Nephron (organoid): ENCODE results near the gene VIPR1.

Source experiments
- H3K27ac Mint-ChIP-seq, 3 experiments: 2 replicates each; pipeline ENCODE4 v1.8.0; 2020; ENCODE audit warnings: mixed read lengths in 3 of 3, mild to moderate bottlenecking in 2 of 3, moderate library complexity in 1 of 3
- H3K27me3 Mint-ChIP-seq: 2 replicates; pipeline ENCODE4 v1.8.0; 2021; ENCODE audit warnings: low read depth, mild to moderate bottlenecking, moderate library complexity, mixed read lengths
- H3K36me3 Mint-ChIP-seq: 2 replicates; pipeline ENCODE4 v1.8.0; 2020; ENCODE audit warnings: low read depth, mixed read lengths
- H3K4me1 Mint-ChIP-seq: 2 replicates; pipeline ENCODE4 v1.8.0; 2020; ENCODE audit warnings: mixed read lengths
- H3K4me3 Mint-ChIP-seq, 3 experiments: 2 replicates each; pipeline ENCODE4 v1.8.0; 2020; ENCODE audit warnings: mild to moderate bottlenecking in 3 of 3, mixed read lengths in 3 of 3, moderate library complexity in 2 of 3
- H3K9me3 Mint-ChIP-seq: 2 replicates; pipeline ENCODE4 v1.8.0; 2020; ENCODE audit warnings: mixed read lengths
- TF ChIP-seq, protein P1 (sequence below), 3 experiments: fragments of 200-600 bp; sonication (generic); IDR thresholded peaks; one replicate each; pipeline ENCODE4 v1.5.0; 2021; ENCODE audit warnings: antibody characterized with exemption in 3 of 3; ENCODE audit not compliant: unreplicated experiment in 3 of 3

VIPR1 gene

DNA sequence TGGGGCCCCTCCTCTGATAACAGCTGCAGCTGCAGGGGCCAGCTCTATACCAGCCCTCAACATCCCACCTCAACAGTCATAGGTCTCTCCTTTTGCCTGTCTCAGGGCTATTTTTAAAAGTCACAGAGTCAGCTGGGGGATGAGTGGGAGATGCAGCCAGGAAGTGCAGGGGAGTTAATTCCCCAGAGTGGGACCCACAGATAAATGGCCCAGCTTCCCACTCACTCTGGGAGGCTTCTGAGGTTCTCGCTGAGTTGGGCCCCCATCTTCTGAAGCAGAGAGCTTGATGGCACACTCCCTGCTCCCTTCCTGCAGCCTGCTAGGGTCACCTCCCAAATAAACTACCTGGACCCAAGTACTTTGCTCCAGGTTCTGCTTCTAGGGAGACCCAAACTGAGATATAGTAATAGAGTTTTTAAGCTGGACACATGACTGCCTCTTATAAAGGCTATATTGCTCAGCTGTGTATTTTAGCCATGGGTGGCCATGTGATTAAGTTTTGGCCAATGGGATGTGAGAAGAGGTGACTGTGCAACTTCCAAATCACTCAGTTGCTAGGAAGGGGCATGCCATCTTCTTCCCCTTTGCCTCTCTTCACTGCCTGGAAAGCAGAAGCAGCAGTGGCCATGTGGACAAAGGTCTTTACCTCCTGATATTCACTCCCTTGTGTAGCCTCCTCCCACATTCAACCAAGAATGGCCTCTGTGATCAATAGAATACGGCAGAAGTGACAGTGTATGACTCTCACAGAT is 15.5 kb upstream of the VIPR1 start:
- H3K27ac Mint-ChIP-seq = no peak overlapping the region
- no peaks in the 10 kb centered on the region for H3K36me3 Mint-ChIP-seq
- H3K27me3 Mint-ChIP-seq = peaks cover 32% of the 10 kb centered on the region
- TF ChIP-seq, protein P1, sequence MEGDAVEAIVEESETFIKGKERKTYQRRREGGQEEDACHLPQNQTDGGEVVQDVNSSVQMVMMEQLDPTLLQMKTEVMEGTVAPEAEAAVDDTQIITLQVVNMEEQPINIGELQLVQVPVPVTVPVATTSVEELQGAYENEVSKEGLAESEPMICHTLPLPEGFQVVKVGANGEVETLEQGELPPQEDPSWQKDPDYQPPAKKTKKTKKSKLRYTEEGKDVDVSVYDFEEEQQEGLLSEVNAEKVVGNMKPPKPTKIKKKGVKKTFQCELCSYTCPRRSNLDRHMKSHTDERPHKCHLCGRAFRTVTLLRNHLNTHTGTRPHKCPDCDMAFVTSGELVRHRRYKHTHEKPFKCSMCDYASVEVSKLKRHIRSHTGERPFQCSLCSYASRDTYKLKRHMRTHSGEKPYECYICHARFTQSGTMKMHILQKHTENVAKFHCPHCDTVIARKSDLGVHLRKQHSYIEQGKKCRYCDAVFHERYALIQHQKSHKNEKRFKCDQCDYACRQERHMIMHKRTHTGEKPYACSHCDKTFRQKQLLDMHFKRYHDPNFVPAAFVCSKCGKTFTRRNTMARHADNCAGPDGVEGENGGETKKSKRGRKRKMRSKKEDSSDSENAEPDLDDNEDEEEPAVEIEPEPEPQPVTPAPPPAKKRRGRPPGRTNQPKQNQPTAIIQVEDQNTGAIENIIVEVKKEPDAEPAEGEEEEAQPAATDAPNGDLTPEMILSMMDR (IDR thresholded peaks at IDR 0.05; ENCODE audit: unreplicated experiment in 3 of 3) = no peak
- H3K4me3 Mint-ChIP-seq = no peak overlapping the region
- peaks cover 10% of the 10 kb centered on the region for H3K9me3 Mint-ChIP-seq
- no peaks in the 10 kb centered on the region for H3K4me1 Mint-ChIP-seq

DNA sequence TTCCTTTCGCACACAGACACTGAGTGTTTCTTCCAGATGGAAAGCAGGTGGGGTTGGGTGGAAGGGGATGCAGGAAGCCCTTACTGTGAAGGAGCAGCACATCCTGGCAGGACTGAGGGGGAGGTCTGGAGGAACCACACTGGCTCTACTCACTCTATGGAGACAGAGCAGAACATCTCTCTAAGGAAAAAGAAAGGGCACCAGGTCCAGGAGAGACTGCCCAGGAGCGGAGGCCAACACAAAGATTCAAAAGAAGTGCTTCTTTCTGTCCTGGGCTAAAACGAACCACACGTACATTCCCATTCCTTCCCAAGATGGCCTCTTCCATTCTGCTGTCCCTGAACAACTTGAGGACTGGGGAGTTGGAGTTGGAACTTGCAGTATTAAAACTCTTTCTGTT is 13.8 kb upstream of the VIPR1 start:
- Mint-ChIP-seq H3K27me3 (peaks cover 22% of the 10 kb centered on the region), H3K4me1 (no peaks in the 10 kb centered on the region), H3K27ac (no peak overlapping the region), H3K9me3 (peaks cover 7% of the 10 kb centered on the region), H3K4me3 (no peak overlapping the region), H3K36me3 (no peaks in the 10 kb centered on the region)
- TF ChIP-seq, protein P1 (IDR thresholded peaks at IDR 0.05; ENCODE audit: unreplicated experiment in 3 of 3) = no peak

DNA sequence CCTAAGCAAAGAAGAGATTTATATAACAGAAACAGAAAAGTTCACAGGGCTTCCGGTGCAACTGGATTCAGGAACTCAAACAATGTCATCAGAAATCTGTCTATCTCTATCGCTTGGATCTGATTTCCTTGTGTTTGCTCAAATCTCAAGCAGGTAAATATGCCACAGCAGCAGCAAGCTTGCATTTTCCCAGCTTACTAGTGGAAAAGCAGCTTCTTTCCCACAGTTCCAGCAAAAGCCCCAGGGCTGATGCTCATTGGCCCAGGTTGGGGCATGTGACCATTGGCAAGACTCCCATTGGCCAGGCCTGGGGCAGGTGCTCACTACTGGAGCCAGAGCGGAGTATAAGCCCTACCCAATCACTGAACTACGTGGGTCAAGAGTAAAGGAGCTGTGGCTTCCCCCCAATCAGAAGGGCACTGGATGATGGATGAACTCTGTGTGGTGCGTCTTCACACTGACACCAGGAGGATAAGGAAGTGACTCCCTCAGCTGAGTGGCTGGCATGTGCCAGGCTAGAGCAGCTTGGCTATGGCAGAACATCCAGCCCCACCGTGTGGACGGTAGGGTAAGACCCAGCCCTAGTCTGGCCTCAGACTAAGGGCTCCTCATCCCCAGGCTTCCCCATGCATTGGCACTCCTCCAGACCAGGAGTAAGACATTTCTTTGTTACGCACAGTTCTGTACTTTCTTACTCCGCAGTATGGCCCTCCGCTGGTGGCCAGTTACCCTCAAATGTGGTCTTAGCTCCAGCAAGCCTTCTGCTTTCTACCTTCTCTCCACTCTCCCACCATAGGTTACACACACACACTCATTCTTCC is 13.1 kb upstream of the VIPR1 start:
- no peaks in the 10 kb centered on the region for H3K4me1 Mint-ChIP-seq
- no peak overlapping the region for H3K27ac Mint-ChIP-seq
- H3K36me3 Mint-ChIP-seq = no peaks in the 10 kb centered on the region
- peaks cover 22% of the 10 kb centered on the region for H3K27me3 Mint-ChIP-seq
- no peak overlapping the region for H3K4me3 Mint-ChIP-seq
- TF ChIP-seq, protein P1 (IDR thresholded peaks at IDR 0.05; ENCODE audit: unreplicated experiment in 3 of 3) = no peak
- peaks cover 7% of the 10 kb centered on the region for H3K9me3 Mint-ChIP-seq

DNA sequence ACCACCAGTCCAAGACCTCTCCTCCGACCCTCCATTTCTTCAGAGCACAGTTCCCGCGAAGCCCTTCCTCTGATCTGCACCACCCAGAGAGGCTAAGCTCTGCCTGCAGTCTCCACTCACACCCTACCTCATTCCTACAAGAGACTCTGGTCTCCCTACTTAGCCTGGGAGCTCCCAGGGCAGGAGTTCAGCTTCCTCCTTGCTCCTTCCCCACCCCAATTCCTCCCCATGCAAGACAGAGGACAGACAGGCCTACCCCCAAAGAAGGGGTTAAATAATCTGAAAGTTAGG is 12.6 kb upstream of the VIPR1 start:
- H3K4me3 Mint-ChIP-seq = no peak overlapping the region
- TF ChIP-seq, protein P1 (IDR thresholded peaks at IDR 0.05; ENCODE audit: unreplicated experiment in 3 of 3) = no peak

DNA sequence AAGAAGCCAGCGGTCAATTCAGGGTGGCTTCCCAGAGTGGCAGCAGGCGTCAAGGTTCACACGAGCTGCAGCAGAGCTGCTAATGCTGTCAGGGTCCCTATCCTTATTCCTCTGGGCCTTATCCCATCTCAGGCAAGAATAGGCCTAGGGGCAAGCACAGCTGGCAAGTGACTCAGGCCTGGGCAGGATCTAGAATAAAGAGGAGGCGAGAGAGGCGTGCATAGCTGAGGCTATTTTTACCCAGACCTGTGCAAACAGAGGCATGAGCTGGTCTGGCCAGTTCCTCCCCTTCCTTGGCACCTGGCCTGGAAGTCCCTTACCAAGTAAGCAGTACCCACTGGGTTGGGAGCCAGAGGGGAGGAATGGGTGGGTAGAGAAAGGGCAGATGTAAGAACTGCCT is 12.2 kb upstream of the VIPR1 start:
- TF ChIP-seq, protein P1 (IDR thresholded peaks at IDR 0.05; ENCODE audit: unreplicated experiment in 3 of 3) = no peak
- H3K36me3 Mint-ChIP-seq = no peaks in the 10 kb centered on the region
- H3K27me3 Mint-ChIP-seq = peaks cover 22% of the 10 kb centered on the region
- H3K4me1 Mint-ChIP-seq = no peaks in the 10 kb centered on the region
- H3K4me3 Mint-ChIP-seq = no peak overlapping the region
- no peak overlapping the region for H3K27ac Mint-ChIP-seq
- H3K9me3 Mint-ChIP-seq = peaks cover 7% of the 10 kb centered on the region

More for the DNA sequence above, 12.6 kb upstream of the VIPR1 start:
- H3K27me3 Mint-ChIP-seq = peaks cover 22% of the 10 kb centered on the region
- no peaks in the 10 kb centered on the region for H3K36me3 Mint-ChIP-seq
- H3K4me1 Mint-ChIP-seq = no peaks in the 10 kb centered on the region
- peaks cover 7% of the 10 kb centered on the region for H3K9me3 Mint-ChIP-seq
- H3K27ac Mint-ChIP-seq = no peak overlapping the region
